ENCODE data around the gene ZNF598.
A peak's percentile ranks its signal among the peaks of the same experiment; 100 is the strongest.
"Not testable (repeated sequence)": the region's sequence is repeated elsewhere in the genome, so short reads cannot be mapped to it uniquely, and the experiment has no call there.

ZNF598 gene

DNA sequence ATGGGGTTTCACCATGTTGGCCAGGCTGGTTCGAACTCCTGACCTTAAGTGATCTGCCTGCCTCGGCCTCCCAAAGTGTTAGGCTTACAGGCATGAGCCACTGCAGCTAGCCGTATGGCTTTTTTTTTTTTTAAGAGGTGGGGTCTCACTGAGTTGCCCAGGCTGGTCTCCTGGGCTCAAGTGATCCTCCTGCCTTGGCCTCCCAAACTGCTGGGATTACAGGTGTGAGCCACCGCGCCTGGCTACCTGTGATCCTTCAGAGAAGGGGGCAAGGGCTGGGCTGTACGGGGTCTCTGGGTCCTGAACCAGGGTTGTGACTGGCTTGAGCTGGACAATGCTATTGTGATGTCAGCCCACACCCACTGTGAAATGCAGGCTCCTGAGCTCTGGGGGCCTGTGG lies 43.2 kb downstream of the ZNF598 start, which contains the start of gene RNF151:
RNF151 (plus strand) TSS at position 397 of the 400 bp plus-strand sequence. CDS start 26 bp downstream, outside the sequence.
- peak within 1 kb of the TSS; percentile 97 for H3K9ac ChIP-seq (ENCODE audit: low read length)
- H3K27me3 ChIP-seq (ENCODE audit: control insufficient read depth, insufficient read depth, low read length): no peaks in the 10 kb centered on the region
- peaks cover 10% of the 10 kb centered on the region for H3K4me1 ChIP-seq (ENCODE audit: control insufficient read depth, insufficient read depth, low read length)
- peak within 1 kb of the TSS; percentile 98 for H3K4me3 ChIP-seq (ENCODE audit: low read depth, low read length)
- H3K9me3 ChIP-seq (ENCODE audit: control insufficient read depth, insufficient read depth, low read depth, low read length): no peaks in the 10 kb centered on the region
- H3K27ac ChIP-seq (ENCODE audit: low read depth, low read length): no peak within 1 kb of the TSS
- peaks cover 27% of the 10 kb centered on the region for H3K36me3 ChIP-seq (ENCODE audit: control insufficient read depth, insufficient read depth, low read length)

DNA sequence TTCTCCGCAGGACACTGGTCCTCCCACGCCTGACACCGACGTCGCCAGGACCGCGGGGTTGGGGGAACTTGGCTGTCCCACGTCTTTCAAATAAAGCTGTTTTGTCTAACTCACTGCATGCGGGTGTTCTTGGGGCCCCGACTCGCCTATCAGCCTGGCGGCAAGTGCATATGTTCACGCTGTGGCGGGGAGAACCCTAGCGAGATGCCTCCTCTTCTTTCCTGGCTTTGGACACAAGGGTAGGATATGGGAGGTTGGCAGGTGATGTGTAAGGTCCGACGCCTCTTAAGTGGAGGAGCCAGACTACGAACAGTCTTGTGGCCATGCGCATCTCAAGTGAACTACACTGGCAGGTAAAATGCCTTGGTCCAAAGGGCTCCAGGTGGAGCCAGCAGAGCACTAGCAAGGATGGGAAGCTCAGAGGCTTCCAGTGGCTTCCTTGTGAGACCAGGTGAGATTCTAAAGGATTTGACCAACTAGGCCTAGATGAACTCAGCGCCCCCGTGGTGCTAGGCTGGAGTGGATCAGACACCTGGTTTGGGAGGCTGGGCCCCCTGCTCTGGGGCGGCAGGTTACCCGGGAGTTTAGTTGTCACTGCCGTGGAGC lies 44.1 kb downstream of the ZNF598 start:
- Histone ChIP-seq H3K36me3 (ENCODE audit: control insufficient read depth, insufficient read depth, low read length) (peaks cover 32% of the 10 kb centered on the region), H3K4me1 (ENCODE audit: control insufficient read depth, insufficient read depth, low read length) (peaks cover 11% of the 10 kb centered on the region), H3K4me3 (ENCODE audit: low read depth, low read length) (peak overlapping the region; percentile 98), H3K9ac (ENCODE audit: low read length) (peak overlapping the region; percentile 97), H3K27ac (ENCODE audit: low read depth, low read length) (peak overlapping the region; percentile 98; the same call in 1 of the 2 replicates), H3K27me3 (ENCODE audit: control insufficient read depth, insufficient read depth, low read length) (no peaks in the 10 kb centered on the region), H3K9me3 (ENCODE audit: control insufficient read depth, insufficient read depth, low read depth, low read length) (no peaks in the 10 kb centered on the region)

DNA sequence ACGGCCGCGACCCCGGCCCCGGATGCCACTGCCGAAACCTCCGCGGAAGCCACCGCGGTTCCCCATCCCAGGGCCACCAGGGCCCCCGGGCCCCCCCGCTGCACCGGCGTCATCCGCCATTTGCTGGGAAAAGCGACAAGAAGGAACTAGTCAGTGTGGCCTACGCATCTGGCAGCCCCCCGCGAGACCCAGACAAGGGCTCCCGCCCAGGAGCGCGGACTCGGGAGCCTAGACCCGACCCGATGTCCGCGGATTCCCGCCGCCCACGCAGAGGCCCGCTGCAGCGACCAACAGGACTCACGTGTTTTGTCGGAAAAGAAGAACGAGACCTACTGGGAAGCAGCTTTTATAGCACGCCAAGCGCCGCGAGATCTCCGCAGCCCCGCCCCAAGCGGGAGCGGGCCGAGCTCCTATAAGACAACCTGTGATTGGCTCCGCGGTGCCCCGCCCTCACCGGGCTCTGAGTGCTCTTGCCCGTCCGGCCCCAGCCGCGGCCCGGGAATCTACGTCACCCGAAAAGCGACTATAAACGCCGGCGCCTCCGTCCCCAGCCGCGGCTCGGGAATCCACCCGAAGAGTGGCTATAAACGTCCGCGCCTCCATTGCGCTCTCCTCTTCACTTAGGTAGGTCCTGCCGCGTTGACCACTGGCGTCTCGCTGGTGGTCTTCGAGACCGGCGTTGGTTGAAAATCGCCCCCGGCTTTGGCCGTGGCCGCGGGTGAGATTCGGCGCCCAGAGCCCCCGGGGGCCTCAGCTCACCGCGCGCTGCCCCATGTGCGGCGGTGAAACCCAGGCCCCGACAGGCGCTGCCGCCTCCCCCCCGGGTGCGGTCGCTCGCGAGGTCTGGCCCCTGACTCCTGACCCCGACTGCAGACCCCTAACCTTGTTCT lies 44.9 kb downstream of the ZNF598 start, which contains the start of gene RPS2:
RPS2 (minus strand) TSS at position 321 of the 890 bp plus-strand sequence; CDS start at position 120, 201 bp downstream.
- peak within 1 kb of the TSS; percentile 98 for H3K9ac ChIP-seq (ENCODE audit: low read length)
- peaks cover 32% of the 10 kb centered on the region for H3K36me3 ChIP-seq (ENCODE audit: control insufficient read depth, insufficient read depth, low read length)
- no peaks in the 10 kb centered on the region for H3K27me3 ChIP-seq (ENCODE audit: control insufficient read depth, insufficient read depth, low read length)
- H3K27ac ChIP-seq (ENCODE audit: low read depth, low read length): peak within 1 kb of the TSS; percentile 98
- peak within 1 kb of the TSS; percentile 98 for H3K4me3 ChIP-seq (ENCODE audit: low read depth, low read length)
- peaks cover 14% of the 10 kb centered on the region for H3K4me1 ChIP-seq (ENCODE audit: control insufficient read depth, insufficient read depth, low read length)
- no peaks in the 10 kb centered on the region for H3K9me3 ChIP-seq (ENCODE audit: control insufficient read depth, insufficient read depth, low read depth, low read length)

DNA sequence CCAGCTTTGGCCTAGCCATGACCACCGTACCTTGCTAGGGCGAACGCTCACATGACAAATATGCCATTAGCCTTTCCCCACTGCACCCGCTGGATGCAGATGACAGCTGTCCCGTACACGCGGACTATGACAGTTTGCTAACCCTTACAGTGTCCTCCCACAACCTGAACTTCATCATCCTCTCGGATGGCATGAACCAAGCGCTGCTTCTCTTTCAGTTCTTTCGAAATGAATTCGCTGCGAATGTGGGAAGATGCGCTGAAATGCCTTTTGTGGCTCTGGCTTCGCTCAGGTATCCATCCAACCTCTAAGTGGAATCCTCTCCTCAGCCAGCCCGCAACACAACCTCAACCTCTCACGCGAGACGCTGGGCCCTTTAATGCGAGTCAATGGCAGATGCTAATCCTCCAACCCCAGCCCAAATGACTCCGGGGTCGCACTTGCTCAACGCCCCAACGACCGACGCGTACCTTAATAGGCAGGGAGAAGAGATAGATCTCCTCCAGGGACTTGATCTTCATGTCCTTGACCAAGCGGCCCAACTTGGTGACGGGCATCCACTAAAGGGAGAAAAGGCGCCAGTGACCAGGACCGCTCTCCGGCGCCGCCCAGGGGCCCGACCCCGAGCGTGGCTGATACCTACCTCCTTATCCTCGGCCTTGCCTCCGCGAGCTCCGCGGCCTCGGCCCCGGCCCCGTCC lies 45.7 kb downstream of the ZNF598 start:
- peaks cover 16% of the 10 kb centered on the region for H3K4me1 ChIP-seq (ENCODE audit: control insufficient read depth, insufficient read depth, low read length)
- H3K36me3 ChIP-seq (ENCODE audit: control insufficient read depth, insufficient read depth, low read length): peaks cover 32% of the 10 kb centered on the region
- H3K9ac ChIP-seq (ENCODE audit: low read length): peak overlapping the region; percentile 98
- H3K4me3 ChIP-seq (ENCODE audit: low read depth, low read length): peak overlapping the region; percentile 98
- no peaks in the 10 kb centered on the region for H3K9me3 ChIP-seq (ENCODE audit: control insufficient read depth, insufficient read depth, low read depth, low read length)
- H3K27me3 ChIP-seq (ENCODE audit: control insufficient read depth, insufficient read depth, low read length): no peaks in the 10 kb centered on the region
- peak overlapping the region; percentile 98 for H3K27ac ChIP-seq (ENCODE audit: low read depth, low read length)

DNA sequence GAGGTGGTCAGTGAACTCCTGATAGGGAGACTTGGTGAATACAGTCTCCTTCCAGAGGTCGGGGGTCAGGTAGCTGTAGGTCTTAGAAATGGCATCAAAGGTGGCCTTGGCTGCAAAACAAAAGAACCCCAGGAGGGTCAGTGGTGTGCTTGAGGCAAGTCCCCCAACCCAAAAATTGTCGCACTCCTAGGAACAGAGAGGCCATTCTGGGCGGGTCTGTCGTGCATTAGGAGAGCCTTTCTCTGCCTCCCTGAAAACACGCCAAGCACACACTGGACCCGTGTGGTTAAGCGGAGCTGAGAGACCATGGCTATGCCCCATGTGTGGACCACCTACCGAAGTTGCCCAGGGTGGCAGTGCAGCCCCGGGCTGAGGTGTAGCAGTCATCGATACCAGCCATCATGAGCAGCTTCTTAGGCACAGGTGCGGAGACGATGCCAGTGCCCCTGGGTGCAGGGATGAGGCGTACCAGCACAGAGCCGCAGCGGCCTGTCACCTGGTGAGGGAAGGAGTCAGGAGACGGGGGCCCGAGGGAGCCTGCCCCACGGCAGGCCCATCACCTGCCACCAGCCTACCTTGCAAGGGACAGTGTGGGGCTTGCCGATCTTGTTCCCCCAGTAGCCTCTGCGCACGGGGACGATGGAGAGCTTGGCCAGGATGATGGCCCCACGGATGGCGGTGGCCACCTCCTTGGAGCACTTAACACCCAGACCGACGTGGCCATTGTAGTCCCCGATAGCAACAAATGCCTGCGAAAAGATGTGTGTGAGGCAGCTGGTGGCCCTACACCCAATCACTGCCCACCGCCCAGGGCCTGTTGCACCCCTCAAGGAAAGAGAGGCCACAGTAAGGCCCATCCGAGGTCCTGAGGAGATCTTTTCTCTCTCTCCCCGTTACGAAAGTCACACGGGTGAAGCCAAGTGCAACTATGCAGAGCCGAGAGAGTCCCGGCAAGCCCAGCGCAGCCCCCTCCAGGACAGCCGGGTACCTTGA lies 47.2 kb downstream of the ZNF598 start:
- H3K27me3 ChIP-seq (ENCODE audit: control insufficient read depth, insufficient read depth, low read length); H3K27ac ChIP-seq (ENCODE audit: low read depth, low read length); H3K9me3 ChIP-seq (ENCODE audit: control insufficient read depth, insufficient read depth, low read depth, low read length): not testable (repeated sequence)
- peak overlapping the region; percentile 98 for H3K4me3 ChIP-seq (ENCODE audit: low read depth, low read length)
- H3K4me1 ChIP-seq (ENCODE audit: control insufficient read depth, insufficient read depth, low read length): peaks cover 20% of the 10 kb centered on the region
- peak overlapping the region; percentile 98 for H3K9ac ChIP-seq (ENCODE audit: low read length)
- H3K36me3 ChIP-seq (ENCODE audit: control insufficient read depth, insufficient read depth, low read length): peaks cover 32% of the 10 kb centered on the region

DNA sequence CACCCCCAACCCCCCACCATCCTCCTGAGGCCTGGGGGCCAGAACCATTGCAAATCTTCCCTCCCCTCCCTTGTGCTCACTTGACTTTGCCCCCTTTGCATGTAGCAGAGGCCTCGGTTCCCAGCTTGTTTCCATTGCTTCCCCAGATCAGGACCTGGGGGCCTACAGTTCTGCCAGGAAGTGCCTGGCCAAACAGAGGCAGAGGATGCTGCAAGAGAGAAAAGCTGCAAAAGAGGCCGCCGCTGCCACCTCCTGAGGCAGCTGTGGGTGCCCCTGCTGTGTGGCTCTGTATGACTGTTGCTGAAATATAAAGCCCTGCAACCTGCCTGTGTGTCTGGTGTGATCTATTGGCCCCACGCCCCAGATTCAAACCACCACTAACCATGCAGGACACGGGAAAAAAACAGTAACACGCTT lies 48.0 kb downstream of the ZNF598 start:
- Histone ChIP-seq H3K9me3 (ENCODE audit: control insufficient read depth, insufficient read depth, low read depth, low read length) (no peaks in the 10 kb centered on the region), H3K4me3 (ENCODE audit: low read depth, low read length) (peak overlapping the region; percentile 6; the same call in 1 of the 2 replicates), H3K36me3 (ENCODE audit: control insufficient read depth, insufficient read depth, low read length) (peaks cover 32% of the 10 kb centered on the region), H3K27ac (ENCODE audit: low read depth, low read length) (no peak overlapping the region), H3K27me3 (ENCODE audit: control insufficient read depth, insufficient read depth, low read length) (no peaks in the 10 kb centered on the region), H3K9ac (ENCODE audit: low read length) (no peak overlapping the region), H3K4me1 (ENCODE audit: control insufficient read depth, insufficient read depth, low read length) (peaks cover 20% of the 10 kb centered on the region)

DNA sequence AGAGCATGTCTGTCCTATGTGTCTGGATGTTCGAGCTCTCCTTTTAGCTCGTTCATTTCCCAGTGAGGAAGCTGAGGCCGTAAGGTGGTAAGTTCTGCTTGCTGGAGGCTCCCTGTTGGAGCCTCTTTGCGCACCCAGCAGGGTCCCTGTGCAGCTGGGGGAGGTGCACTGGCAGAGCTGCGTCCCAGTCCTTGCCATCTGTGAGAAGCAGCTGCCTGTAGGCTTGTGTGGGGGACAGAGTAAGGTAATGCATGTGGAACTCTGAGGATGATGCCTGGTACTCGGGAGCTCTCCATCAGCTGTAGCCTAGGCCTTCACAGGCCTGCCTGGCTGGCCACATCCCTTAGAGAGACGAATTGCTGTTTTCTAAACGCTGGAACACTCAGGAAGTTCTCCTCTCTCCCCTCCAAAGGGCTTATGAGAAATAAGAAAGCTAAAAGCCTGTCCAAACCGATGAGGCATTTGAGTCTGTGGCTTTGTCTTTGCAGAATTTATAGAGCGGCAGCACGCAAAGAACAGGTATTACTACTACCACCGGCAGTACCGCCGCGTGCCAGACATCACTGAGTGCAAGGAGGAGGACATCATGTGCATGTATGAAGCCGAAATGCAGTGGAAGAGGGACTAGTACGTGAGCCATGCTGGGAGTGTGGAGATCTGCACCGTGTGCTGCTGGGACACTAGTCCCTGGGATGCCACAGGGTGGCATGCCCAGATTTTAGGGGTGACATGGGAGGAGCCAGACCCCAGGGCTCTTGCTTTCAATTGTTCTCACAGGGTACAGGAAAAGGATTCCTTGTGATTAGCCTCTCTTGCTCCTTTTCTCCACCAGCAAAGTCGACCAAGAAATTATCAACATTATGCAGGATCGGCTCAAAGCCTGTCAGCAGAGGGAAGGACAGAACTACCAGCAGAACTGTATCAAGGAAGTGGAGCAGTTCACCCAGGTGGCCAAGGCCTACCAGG lies 48.7 kb downstream of the ZNF598 start:
- Histone ChIP-seq H3K27ac (ENCODE audit: low read depth, low read length) (no peak overlapping the region; the same call in 1 of the 2 replicates), H3K4me3 (ENCODE audit: low read depth, low read length) (peak overlapping the region; percentile 98), H3K4me1 (ENCODE audit: control insufficient read depth, insufficient read depth, low read length) (peaks cover 20% of the 10 kb centered on the region), H3K9ac (ENCODE audit: low read length) (peak overlapping the region; percentile 88), H3K36me3 (ENCODE audit: control insufficient read depth, insufficient read depth, low read length) (peaks cover 32% of the 10 kb centered on the region), H3K9me3 (ENCODE audit: control insufficient read depth, insufficient read depth, low read depth, low read length) (no peaks in the 10 kb centered on the region), H3K27me3 (ENCODE audit: control insufficient read depth, insufficient read depth, low read length) (no peaks in the 10 kb centered on the region)

DNA sequence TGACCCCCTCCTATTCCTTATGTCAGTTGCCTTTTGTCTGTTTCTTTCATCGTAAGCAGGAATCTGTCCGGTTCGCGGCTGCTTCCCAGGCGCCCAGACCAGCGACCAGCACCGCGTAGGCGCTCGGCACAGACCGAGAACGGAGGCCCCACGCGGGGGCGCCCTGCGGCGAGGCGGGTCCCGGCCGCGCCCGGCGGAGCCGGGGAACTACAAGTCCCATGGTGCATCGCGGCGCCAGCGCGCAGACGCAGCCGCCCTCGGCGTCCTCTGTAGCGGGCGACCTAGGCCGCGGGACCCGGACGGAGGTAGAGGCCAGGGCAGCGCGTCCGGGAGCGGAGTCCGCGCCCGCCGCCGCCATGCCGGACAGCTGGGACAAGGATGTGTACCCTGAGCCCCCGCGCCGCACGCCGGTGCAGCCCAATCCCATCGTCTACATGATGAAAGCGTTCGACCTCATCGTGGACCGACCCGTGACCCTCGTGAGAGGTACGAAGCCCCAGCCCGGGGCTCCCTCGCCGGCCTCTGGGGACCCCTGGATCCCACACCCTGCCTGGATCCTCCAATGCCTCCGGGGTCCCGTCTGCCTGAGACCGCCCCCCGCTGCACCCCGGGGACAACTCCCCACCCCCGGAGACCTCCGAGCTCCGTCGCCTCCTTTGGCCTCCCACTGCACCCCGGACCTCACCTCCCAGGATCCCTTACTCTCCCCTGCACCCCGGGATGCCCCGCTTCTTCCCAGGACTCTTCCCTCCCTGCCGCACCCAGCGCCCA lies 50.2 kb downstream of the ZNF598 start, which contains the start of gene NDUFB10:
NDUFB10 (plus strand) TSS at position 270 of the 771 bp plus-strand sequence; CDS start at position 357, 87 bp downstream.
- no peaks in the 10 kb centered on the region for H3K27me3 ChIP-seq (ENCODE audit: control insufficient read depth, insufficient read depth, low read length)
- peaks cover 32% of the 10 kb centered on the region for H3K36me3 ChIP-seq (ENCODE audit: control insufficient read depth, insufficient read depth, low read length)
- peak within 1 kb of the TSS; percentile 88 for H3K27ac ChIP-seq (ENCODE audit: low read depth, low read length)
- H3K9me3 ChIP-seq (ENCODE audit: control insufficient read depth, insufficient read depth, low read depth, low read length): no peaks in the 10 kb centered on the region
- peaks cover 15% of the 10 kb centered on the region for H3K4me1 ChIP-seq (ENCODE audit: control insufficient read depth, insufficient read depth, low read length)
- peak within 1 kb of the TSS; percentile 88 for H3K9ac ChIP-seq (ENCODE audit: low read length)
- H3K4me3 ChIP-seq (ENCODE audit: low read depth, low read length): peak within 1 kb of the TSS; percentile 98
